ENCODE measurements around the gene OR4P4. TPM values are rescaled to one million over a fixed set of nuclear protein-coding genes. Genes with fewer than 3 reads are reported as not detected.

OR4P4 gene
- total and polyA plus RNA-seq, 2 donors (not counting 3 experiments of a cell fraction or from before 2014, with no cell fraction given), result not detected

DNA sequence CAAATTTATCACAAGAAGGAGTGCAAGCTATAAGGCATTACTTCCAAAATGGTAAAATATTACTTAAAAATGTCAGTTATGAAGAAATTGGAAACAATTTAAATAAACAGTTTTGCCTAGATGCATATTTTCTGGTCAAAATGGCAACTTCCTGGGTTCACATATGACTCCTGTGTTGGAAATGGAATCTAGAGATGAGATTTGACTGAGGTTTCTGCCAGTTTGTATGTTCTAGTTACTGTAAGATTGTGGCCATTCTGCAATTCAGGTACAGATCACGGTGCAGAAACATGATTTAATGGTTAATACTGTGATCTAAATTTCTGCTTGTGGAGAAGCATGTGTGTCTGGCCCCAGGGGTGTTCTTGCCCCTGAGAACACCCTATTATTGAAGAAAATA lies 23.7 kb downstream of the OR4P4 start:
- no peak overlapping the region for H3K4me3 ChIP-seq (replicated peaks in 1 of 3; ENCODE audit: insufficient read depth in 1 of 3, low read depth in 1 of 3, low read length in 3 of 3)
- H3K27me3 ChIP-seq (ENCODE audit: control insufficient read depth in 2 of 2, insufficient read depth in 2 of 2, low read length in 2 of 2), result no peaks in the 10 kb centered on the region
- no peak for DNase-seq (ENCODE audit: low read depth, low spot score)
- H3K27ac ChIP-seq (ENCODE audit: insufficient read depth, low read depth, low read length), result no peak overlapping the region
- no peaks in the 10 kb centered on the region for H4K20me1 ChIP-seq (replicated peaks; ENCODE audit: control insufficient read depth, extremely low read depth, insufficient read depth, low read length)
- BruUV-seq (replicated peaks), result no TSS peak
- TF ChIP-seq POLR2AphosphoS5 (IDR thresholded peaks at IDR 0.05; ENCODE audit: insufficient read depth, low read depth, low read length) (no peak), MYC (IDR thresholded peaks at IDR 0.05; ENCODE audit: low read depth, low read length) (no peak), POLR2A (IDR thresholded peaks at IDR 0.05; ENCODE audit: low read depth, low read length) (no peak), EZH2 (IDR thresholded peaks at IDR 0.05; ENCODE audit: borderline replicate concordance, low read depth, low read length, severe bottlenecking) (no peak), JUN (IDR thresholded peaks at IDR 0.05; ENCODE audit: borderline replicate concordance, insufficient read depth, insufficient read length, low read depth) (no peak), MAX (IDR thresholded peaks at IDR 0.05; ENCODE audit: insufficient read depth, insufficient read length) (no peak), GATA2 (IDR thresholded peaks at IDR 0.05; ENCODE audit: insufficient read depth, insufficient read length, low read depth, low read length) (no peak), FOS (IDR thresholded peaks at IDR 0.05; ENCODE audit: borderline replicate concordance, insufficient read depth, low read length) (no peak)
- TF ChIP-seq, protein P1, sequence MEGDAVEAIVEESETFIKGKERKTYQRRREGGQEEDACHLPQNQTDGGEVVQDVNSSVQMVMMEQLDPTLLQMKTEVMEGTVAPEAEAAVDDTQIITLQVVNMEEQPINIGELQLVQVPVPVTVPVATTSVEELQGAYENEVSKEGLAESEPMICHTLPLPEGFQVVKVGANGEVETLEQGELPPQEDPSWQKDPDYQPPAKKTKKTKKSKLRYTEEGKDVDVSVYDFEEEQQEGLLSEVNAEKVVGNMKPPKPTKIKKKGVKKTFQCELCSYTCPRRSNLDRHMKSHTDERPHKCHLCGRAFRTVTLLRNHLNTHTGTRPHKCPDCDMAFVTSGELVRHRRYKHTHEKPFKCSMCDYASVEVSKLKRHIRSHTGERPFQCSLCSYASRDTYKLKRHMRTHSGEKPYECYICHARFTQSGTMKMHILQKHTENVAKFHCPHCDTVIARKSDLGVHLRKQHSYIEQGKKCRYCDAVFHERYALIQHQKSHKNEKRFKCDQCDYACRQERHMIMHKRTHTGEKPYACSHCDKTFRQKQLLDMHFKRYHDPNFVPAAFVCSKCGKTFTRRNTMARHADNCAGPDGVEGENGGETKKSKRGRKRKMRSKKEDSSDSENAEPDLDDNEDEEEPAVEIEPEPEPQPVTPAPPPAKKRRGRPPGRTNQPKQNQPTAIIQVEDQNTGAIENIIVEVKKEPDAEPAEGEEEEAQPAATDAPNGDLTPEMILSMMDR (IDR thresholded peaks at IDR 0.05; ENCODE audit: extremely low read depth in 1 of 2, insufficient read depth in 1 of 2, low read depth in 1 of 2, low read length in 2 of 2), result no peak
- dilution Hi-C loops (cut with MboI; ENCODE audit: extremely low pct_ligation_motif_present, low sequenced_read_pairs) (no loop called here), intact Hi-C loops (cut with micrococcal nuclease) (no loop called here)
- H3K9me1 ChIP-seq (replicated peaks; ENCODE audit: control insufficient read depth, extremely low read depth, insufficient read depth, low read length), result no peaks in the 10 kb centered on the region
- ChIA-PET POLR2A (no interaction called here), CTCF (no interaction called here)
- H3K79me2 ChIP-seq (ENCODE audit: control insufficient read depth, insufficient read depth, low read length), result no peaks in the 10 kb centered on the region
- no peak for FAIRE-seq
- H2AFZ ChIP-seq (ENCODE audit: low read depth, low read length), result no peak overlapping the region
- H3K4me2 ChIP-seq (ENCODE audit: insufficient read depth, low read length), result no peak overlapping the region
- no peak overlapping the region for H3K9ac ChIP-seq (replicated peaks; ENCODE audit: extremely low read depth, insufficient read depth, low read length)
- peaks cover 6% of the 10 kb centered on the region for H3K9me3 ChIP-seq (replicated peaks; ENCODE audit: control insufficient read depth, insufficient read depth, low read length)
- H3K36me3 ChIP-seq (ENCODE audit: control insufficient read depth in 2 of 2, extremely low read depth in 1 of 2, insufficient read depth in 2 of 2, low read length in 2 of 2), result no peaks in the 10 kb centered on the region
- H3K4me1 ChIP-seq (ENCODE audit: control insufficient read depth, extremely low read depth, insufficient read depth, low read length), result no peaks in the 10 kb centered on the region

All from endothelial cell of umbilical vein (primary cell).